Cardiac fibroblast (primary cell): ENCODE measurements around the gene OSBPL10.
A peak's percentile ranks its signal among the peaks of the same experiment; 100 is the strongest.

Experiments used
- DNase-seq, 2 donors: peaks; one replicate each; pipeline versions ENCODE4 v3.0.0 to v3.0.0-alpha.2; 2010; ENCODE audit warnings: low read depth in 2 of 2
- H3K4me3 ChIP-seq, 2 donors: replicated peaks in 1 of 2; 1 replicate in 1 of 2; 2 replicates in 1 of 2; pipeline ENCODE4 v1.5.1; 2011; ENCODE audit warnings: low read depth in 2 of 2, low read length in 2 of 2, mild to moderate bottlenecking in 2 of 2, moderate library complexity in 1 of 2
- TF ChIP-seq, protein P1 (sequence below): IDR thresholded peaks from one replicate; pipeline ENCODE4 v1.5.1; 2011; ENCODE audit warnings: low read depth, mild to moderate bottlenecking, low read length, inconsistent platforms

OSBPL10 gene

DNA sequence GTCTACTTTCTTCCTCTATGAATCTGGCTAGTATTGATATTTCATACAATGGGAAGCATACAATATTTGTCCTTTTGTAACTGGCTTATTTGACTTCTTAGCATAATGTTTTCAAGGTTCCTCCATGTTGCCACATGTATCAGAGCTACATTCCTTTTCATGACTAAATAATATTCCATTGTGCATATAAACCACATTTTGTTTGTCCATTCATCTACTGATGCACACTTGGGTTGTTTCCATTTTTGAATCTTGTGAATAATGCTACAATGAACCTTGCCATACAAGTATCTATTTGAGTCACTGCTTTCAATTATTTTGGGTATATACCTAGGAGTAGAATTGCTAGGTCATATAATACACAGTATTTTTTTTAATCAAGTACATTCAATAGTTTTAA lies 38.0 kb downstream of the OSBPL10 start:
- DNase-seq = peak in 1 of 2 donors; percentile 37
- H3K4me3 ChIP-seq = no peak overlapping the region
- TF ChIP-seq, protein P1, sequence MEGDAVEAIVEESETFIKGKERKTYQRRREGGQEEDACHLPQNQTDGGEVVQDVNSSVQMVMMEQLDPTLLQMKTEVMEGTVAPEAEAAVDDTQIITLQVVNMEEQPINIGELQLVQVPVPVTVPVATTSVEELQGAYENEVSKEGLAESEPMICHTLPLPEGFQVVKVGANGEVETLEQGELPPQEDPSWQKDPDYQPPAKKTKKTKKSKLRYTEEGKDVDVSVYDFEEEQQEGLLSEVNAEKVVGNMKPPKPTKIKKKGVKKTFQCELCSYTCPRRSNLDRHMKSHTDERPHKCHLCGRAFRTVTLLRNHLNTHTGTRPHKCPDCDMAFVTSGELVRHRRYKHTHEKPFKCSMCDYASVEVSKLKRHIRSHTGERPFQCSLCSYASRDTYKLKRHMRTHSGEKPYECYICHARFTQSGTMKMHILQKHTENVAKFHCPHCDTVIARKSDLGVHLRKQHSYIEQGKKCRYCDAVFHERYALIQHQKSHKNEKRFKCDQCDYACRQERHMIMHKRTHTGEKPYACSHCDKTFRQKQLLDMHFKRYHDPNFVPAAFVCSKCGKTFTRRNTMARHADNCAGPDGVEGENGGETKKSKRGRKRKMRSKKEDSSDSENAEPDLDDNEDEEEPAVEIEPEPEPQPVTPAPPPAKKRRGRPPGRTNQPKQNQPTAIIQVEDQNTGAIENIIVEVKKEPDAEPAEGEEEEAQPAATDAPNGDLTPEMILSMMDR = no peak

DNA sequence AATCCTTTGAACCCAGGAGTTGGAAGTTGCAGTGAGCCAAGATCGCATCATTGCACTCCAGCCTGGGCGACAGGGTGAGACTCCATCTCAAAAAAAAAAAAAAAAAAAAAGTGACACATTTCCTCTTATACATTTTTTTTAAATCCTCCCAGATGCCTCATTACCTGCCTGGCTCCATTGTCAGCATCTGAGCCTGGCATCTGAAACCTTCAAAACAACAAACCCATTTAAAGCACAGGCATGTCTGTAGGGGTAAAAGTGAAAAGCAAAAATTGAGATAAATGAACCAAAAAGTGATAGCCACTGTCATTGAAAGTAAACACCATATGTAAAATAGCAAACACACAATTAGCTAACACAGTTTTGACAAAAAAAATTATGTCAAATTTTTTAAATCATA lies 38.6 kb downstream of the OSBPL10 start:
- no peak overlapping the region for H3K4me3 ChIP-seq
- TF ChIP-seq, protein P1 = no peak
- DNase-seq = no peak

DNA sequence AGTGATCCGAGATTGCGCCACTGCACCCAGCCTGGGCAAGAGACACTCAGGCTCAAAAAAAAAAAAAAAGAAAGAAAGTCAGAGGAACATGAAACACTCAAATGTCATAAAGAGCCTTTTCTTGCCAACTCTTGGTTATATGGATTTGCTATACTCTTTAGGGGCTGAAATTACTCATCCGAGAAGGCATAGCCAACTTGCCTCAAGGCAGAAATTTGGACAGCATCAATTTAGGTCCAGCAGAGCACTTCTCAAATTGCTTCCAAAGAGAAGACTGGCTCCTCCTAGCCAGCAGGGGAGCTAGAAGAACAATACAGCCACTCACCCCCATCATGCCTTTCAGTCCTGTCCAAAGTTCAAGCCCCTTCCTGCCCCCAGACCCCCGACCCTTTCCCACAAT lies 43.8 kb downstream of the OSBPL10 start:
- no peak overlapping the region for H3K4me3 ChIP-seq
- TF ChIP-seq, protein P1 = no peak
- peak in 1 of 2 donors; percentile 17 for DNase-seq

DNA sequence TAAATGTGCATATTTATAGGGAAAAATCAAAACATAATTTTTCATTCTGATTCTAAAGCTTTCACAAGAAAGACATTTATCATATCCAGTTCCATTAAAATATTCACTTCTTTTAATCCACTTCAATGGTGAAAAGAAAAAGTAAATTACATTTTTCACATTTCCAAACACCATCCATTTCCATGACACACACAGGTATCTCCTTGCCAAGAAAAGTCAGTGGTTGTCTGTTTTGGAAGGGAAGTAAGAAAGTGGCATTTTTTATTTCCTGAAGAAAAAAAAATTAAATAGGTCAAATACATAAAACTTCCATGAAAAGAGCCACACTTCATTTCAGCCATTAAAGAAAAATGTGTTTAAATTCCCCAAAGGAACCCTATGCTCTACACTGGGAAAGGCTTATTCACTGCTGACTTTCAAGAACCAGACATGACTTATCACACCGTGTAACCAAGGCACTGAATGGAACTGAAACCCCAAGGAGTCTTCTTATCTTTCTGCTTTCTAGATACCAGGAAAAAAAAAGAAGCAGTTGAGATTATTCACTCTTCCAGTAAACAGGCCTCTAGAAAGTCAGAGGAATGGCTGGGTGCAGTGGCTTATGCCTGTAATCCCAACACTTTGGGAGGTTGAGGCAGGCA lies 44.5 kb downstream of the OSBPL10 start:
- no peak overlapping the region for H3K4me3 ChIP-seq
- peak in 1 of 2 donors; percentile 72 for DNase-seq
- TF ChIP-seq, protein P1 = no peak

DNA sequence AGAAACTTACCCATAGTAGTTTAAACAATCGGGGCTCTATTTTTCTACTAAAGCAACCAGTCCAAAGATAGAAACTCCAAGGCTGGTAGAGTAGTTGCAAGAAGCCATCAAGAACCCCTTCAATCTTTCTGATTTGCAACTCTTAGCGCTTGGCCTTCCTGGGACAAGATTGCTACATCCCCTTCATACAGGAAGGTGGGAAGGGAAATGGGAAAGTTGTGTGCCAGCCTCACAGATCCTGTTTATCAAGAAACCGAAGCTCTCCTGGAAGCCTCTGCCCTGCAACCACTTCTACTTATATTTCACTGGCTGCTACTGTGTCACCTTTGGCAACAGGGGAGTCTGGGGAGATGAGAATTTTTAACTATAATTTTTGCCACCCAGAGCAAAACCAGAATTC lies 46.2 kb downstream of the OSBPL10 start:
- peak in 1 of 2 donors; percentile 22 for DNase-seq

DNA sequence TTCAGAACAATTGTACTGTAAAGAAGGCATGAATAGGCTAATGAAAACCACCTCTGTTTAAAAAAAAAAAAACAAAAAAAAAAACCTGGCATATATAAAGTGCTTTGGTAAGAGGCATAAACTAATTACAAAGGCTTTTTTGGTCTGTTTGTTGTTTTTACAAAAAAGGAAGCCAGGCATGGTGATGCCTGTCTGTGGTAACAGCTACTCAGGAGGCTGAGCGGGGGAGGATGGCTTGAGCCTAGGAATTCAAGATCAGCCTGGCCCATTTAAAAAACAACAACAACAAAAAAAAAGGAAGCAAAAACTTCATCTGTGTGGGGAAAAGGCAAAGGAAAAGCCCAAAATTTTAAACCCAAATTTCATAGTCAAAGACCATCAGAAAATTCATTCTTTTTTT lies 47.0 kb downstream of the OSBPL10 start:
- H3K4me3 ChIP-seq = no peak overlapping the region
- TF ChIP-seq, protein P1 = no peak
- peak in 1 of 2 donors; percentile 51 for DNase-seq

More for the DNA sequence above, 46.2 kb downstream of the OSBPL10 start:
- TF ChIP-seq, protein P1 = no peak
- H3K4me3 ChIP-seq = no peak overlapping the region

DNA sequence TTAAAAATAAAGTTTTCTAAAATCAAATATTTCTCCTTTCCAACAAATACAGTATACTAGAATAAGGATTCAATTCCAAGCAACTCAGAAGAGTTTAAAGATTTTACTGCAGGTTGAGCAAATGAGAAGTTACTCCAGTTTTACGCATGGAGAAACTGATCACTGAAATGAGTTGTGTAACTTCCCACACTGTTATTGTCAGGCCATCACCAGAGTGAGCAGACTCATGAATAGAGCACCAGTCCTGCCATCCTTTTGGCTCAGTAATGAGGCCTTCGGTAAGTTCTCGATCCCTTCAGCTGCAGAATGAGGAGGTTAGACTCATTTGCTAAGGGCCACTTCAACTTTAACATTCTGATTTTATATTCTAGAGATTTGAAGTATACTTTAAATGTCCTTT lies 48.1 kb downstream of the OSBPL10 start:
- no peak for DNase-seq
- TF ChIP-seq, protein P1 = no peak

More for the DNA sequence above, 48.1 kb downstream of the OSBPL10 start:
- no peak overlapping the region for H3K4me3 ChIP-seq
